Dendritic cell treated with granulocyte-macrophage colony-stimulating factor and Interleukin-4, amounts not matched to agents 40 ng/mL and 50 ng/mL, for 4 days (primary cell): ENCODE results near the gene PSMA6.

Source experiments
- H3K27ac Mint-ChIP-seq: one replicate; pipeline ENCODE4 v1.8.0; 2022; ENCODE audit warnings: mild to moderate bottlenecking, mixed read lengths
- H3K27me3 Mint-ChIP-seq: one replicate; pipeline ENCODE4 v1.8.0; 2022; ENCODE audit warnings: mild to moderate bottlenecking, mixed read lengths
- H3K36me3 Mint-ChIP-seq: one replicate; pipeline ENCODE4 v1.8.0; 2022; ENCODE audit warnings: low read depth, mixed read lengths
- H3K4me1 Mint-ChIP-seq: one replicate; pipeline ENCODE4 v1.8.0; 2022; ENCODE audit warnings: low read depth, mixed read lengths
- H3K4me3 Mint-ChIP-seq: one replicate; pipeline ENCODE4 v1.8.0; 2022; ENCODE audit warnings: mild to moderate bottlenecking, moderate library complexity, mixed read lengths
- H3K9me3 Mint-ChIP-seq: one replicate; pipeline ENCODE4 v1.8.0; 2022; ENCODE audit warnings: mixed read lengths
- intact Hi-C: fragments of 100-400 bp; cut with micrococcal nuclease; formaldehyde crosslinking; loops from one replicate; pipeline ENCODE4 v1.15.0; 2022

PSMA6 gene

DNA sequence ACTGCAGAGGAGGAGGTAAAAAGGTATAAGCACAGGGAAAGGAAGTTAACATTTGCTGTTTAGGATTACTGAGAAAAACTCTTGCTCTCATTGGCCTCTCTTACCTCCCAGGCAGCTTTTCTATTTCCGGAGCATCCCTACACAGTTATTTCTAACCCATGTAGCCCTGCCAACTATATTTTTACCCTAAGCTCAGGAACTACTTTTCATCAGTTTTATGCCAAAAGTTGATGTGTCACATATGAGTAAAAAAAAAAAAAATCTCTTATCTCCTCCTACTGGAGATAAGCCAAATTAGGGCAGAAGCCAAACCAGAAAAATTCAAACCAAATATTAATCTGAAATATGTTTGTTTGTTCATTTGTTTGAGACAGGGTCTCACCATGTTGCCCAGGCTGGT, 34.4 kb upstream of the PSMA6 start:
- no peak overlapping the region for H3K27ac Mint-ChIP-seq
- intact Hi-C loops = no loop called here
- no peaks in the 10 kb centered on the region for H3K27me3 Mint-ChIP-seq

DNA sequence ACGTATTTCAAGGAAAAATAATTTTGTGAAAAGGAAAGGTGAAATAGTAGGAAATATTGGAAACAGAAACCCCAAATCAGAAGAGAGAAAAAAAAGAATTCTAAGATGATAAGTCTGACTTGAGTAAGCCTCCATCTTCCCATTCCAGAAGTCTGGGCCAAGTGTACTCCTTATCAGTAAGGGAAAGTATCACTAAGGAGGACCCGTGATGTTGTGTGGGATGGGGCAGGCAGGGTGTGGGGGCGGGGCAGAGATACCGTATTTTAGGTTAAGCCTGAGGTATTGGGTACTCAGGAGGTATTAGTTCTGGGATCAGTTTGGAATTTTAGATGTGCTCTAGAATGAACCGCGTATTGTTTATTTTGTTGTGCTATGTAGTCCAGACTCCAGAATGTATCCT, 33.8 kb upstream of the PSMA6 start:
- H3K27ac Mint-ChIP-seq = peak overlapping the region; percentile 4
- H3K27me3 Mint-ChIP-seq = no peaks in the 10 kb centered on the region
- intact Hi-C loops = no loop called here
- peaks cover 9% of the 10 kb centered on the region for H3K9me3 Mint-ChIP-seq
- H3K4me1 Mint-ChIP-seq = peaks cover 29% of the 10 kb centered on the region
- H3K36me3 Mint-ChIP-seq = peaks cover 10% of the 10 kb centered on the region
- no peak overlapping the region for H3K4me3 Mint-ChIP-seq

More for the DNA sequence above, 34.4 kb upstream of the PSMA6 start:
- Mint-ChIP-seq H3K4me3 (no peak overlapping the region), H3K36me3 (peaks cover 15% of the 10 kb centered on the region), H3K9me3 (peaks cover 9% of the 10 kb centered on the region), H3K4me1 (peaks cover 35% of the 10 kb centered on the region)

DNA sequence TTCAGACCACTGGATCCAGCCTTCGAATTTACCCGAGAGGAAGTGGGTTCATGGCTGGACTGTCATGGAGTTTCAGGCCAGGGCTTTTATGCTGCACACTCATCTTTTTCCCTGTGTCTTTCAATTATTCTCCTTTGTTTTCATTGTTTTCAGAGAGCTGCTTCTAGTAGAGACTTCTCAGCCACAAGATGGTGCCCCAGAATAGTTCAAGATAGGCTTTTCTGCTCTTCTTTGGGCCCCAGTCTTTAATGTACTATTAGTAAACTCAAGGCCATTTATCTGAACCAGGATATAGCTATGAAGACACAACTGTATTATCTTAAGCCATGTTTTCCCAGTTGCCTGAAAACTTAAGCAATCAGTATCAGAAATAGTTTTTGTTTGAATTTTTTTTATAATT, 30.4 kb upstream of the PSMA6 start:
- H3K4me3 Mint-ChIP-seq = no peak overlapping the region
- H3K27me3 Mint-ChIP-seq = no peaks in the 10 kb centered on the region
- intact Hi-C loops = no loop called here
- H3K4me1 Mint-ChIP-seq = peaks cover 13% of the 10 kb centered on the region
- H3K36me3 Mint-ChIP-seq = peaks cover 15% of the 10 kb centered on the region
- peaks cover 9% of the 10 kb centered on the region for H3K9me3 Mint-ChIP-seq
- H3K27ac Mint-ChIP-seq = no peak overlapping the region

DNA sequence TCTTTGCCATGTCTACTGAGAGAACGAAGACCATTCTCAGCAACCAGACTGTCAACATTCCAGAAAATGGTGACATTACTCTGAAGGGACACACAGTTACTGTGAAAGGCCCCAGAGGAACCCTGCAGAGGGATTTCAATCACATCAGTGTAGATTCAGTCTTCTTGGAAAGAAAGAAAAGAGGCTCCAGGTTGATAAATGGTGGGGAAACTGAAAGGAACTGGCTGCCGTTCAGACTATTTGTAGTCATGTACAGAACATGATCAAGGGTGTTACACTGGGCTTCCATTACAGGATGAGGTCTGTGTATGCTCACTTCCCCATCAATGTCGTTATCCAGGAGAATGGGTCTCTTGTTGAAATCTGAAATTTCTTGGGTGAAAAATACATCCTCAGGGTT, 29.7 kb upstream of the PSMA6 start:
- H3K9me3 Mint-ChIP-seq = peaks cover 9% of the 10 kb centered on the region
- peaks cover 8% of the 10 kb centered on the region for H3K4me1 Mint-ChIP-seq
- no peak overlapping the region for H3K4me3 Mint-ChIP-seq
- H3K36me3 Mint-ChIP-seq = peaks cover 22% of the 10 kb centered on the region
- no peaks in the 10 kb centered on the region for H3K27me3 Mint-ChIP-seq
- intact Hi-C loops = no loop called here
- no peak overlapping the region for H3K27ac Mint-ChIP-seq

DNA sequence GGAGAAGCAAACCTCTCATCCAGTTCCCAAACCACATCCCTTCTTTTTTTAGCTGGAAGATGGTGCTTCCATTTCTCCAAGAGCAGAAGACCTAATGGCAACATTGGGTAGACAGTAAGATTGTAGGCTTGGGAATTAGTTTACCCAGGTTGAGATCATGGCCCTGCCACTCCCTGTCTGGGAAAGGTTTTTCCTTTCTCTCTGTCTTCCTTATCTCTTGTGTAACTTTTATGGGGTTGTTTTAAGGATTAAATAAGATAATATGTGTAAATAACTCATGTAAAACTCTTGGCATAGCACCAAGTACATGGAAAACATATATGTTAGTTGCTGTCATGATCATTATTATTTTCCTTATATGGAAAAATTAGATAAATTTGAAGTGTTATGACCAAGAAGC, 23.2 kb upstream of the PSMA6 start:
- Mint-ChIP-seq H3K4me1 (no peaks in the 10 kb centered on the region), H3K4me3 (no peak overlapping the region), H3K27me3 (no peaks in the 10 kb centered on the region), H3K27ac (no peak overlapping the region), H3K9me3 (no peaks in the 10 kb centered on the region), H3K36me3 (peaks cover 62% of the 10 kb centered on the region)
- intact Hi-C loops = loop anchor here (5.0 kb wide), 1 partner anchor 33 kb away; no protein-coding TSS in a partner anchor

DNA sequence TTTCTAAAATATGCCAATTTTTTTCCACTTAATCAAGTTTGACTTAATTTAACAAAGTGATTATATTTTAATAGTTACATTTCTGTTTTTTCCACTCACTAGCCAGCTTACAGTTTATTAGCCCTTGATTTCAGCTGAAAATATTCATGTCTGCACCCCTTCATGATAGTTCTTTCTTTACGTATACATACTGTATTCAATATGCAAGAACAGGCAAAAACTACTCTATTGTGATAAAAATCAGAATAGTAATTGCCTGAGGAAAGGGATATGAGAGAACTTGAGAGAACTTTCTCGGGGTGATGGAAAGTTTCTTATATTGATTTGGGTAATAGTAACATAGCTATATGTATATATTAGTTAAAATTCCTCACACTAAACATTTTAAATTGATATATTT, 17.4 kb upstream of the PSMA6 start:
- Mint-ChIP-seq H3K36me3 (peaks cover 67% of the 10 kb centered on the region), H3K27me3 (no peaks in the 10 kb centered on the region), H3K4me3 (no peak overlapping the region), H3K9me3 (no peaks in the 10 kb centered on the region), H3K4me1 (no peaks in the 10 kb centered on the region), H3K27ac (no peak overlapping the region)
- intact Hi-C loops = no loop called here

DNA sequence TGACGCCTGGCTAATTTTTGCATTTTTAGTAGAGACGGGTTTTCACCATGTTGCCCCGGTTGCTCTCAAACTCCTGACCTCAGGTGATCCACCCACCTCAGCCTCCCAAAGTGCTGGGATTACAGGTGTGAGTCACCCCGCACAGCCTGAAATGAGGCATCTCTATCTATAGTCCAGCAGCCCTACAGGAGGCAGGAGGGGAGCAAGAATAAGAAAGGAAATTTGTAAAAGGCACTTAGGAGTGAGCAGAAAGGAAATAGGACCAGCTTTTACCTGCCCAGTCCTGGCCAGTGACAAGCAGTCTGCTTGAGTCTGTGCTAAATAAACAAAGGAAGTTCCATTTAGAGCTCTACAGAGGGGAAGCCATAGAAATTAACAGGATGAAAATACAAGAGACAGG, 15.0 kb upstream of the PSMA6 start:
- Mint-ChIP-seq H3K36me3 (peaks cover 59% of the 10 kb centered on the region), H3K4me3 (no peak overlapping the region), H3K27me3 (no peaks in the 10 kb centered on the region), H3K27ac (no peak overlapping the region), H3K9me3 (no peaks in the 10 kb centered on the region), H3K4me1 (peaks cover 5% of the 10 kb centered on the region)
- intact Hi-C loops = no loop called here

DNA sequence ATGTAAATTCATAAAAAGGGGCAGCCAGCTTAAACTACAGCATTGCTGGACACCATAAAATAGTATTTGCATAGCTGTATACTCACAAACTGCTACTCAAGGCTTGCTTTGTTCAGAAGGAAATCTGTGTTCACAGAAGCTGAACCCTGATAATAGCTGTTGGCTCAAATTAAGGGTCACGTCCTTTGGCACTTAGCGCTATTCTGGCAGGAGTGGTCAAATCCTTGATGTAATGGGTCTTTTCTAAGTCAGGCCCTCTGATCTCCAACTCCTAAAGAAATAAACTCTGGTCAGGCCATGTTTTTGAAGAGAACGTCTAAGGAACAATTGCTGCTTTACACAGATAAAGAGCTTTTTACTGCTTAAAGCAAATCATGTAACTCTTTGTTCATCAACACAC, 12.8 kb upstream of the PSMA6 start:
- Mint-ChIP-seq H3K36me3 (peaks cover 44% of the 10 kb centered on the region), H3K4me3 (no peak overlapping the region)
- intact Hi-C loops = no loop called here

DNA sequence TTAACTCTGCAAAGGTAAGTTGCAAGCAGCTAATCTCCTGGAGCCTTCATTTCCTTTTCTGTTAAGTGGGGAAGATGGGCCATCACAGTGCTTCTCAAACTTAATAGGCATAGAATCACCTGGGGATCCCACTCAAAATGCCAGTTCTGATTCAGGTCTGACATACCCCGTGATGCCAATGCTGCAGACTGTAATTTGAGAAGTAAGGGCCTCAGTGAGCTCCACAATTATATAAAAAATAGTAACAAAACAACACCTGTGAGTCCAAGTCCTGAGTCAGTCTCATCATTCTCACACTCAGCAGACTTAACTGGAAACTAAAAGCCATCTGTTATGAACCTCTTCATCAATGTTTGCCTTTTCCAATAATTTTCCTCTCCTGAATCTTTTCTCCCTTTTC, 10.8 kb upstream of the PSMA6 start:
- Mint-ChIP-seq H3K36me3 (peaks cover 29% of the 10 kb centered on the region), H3K9me3 (no peaks in the 10 kb centered on the region), H3K27me3 (no peaks in the 10 kb centered on the region), H3K4me1 (peaks cover 33% of the 10 kb centered on the region), H3K4me3 (no peak overlapping the region), H3K27ac (no peak overlapping the region)
- intact Hi-C loops = no loop called here

More for the DNA sequence above, 12.8 kb upstream of the PSMA6 start:
- Mint-ChIP-seq H3K9me3 (no peaks in the 10 kb centered on the region), H3K27me3 (no peaks in the 10 kb centered on the region), H3K27ac (no peak overlapping the region), H3K4me1 (peaks cover 14% of the 10 kb centered on the region)

DNA sequence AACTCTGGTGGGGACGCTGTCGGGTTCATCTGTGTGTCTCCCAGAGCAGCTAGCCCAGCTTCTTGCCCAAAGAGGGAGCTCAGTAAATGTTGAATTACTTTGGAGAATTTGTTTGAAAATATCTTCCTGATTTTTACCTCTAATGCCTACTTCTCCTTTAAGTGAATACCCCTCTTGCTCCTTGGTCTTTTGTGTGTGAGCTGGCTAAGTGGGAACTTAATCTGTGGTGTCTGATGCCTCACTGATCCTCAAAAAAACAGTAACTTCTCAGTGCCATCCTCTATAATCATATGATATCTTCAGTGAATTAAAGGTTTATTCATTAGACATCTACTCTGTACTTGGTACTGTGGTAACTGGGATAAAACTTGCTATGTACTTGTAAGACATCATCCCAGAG, 7.7 kb upstream of the PSMA6 start:
- no peak overlapping the region for H3K4me3 Mint-ChIP-seq

DNA sequence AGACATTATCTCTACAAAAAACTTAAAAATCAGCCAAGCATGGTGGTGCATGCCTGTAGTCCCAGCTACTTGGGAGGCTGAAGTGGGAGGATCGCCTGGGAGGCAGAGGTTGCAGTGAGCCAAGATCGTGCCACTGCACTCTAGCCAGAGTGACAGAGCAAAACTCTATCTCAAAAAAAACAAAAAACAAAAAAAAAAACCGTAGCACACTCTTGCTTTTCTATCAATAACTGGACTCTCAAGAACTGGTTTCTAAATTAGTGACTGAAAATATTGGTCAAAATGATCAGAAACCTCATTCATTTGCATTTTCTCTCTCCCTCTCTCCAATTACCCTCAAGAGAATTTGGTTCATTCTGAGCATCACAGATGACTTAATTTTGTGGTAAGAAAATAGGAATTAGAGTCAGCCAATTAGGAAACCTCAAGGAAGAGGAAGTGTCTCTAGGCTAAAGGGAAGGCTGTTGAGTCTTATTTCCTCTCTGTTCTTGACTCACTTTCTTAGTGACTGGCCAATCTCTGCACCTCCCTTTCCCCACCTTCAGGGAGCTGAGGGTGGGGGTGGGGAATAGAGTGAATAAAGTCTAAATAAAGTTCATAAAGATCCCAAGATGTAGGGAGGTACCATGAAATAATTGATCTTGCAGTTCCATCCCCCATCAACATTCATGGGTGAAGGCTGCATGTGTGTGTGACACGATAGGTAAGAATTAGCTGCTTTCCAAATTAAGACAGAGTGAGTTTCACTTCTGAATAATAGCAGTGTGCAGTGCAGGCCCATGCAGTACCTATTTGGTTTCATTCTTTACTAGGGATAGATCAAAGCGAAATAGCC, 6.8 kb upstream of the PSMA6 start:
- H3K27me3 Mint-ChIP-seq = no peaks in the 10 kb centered on the region
- H3K27ac Mint-ChIP-seq = peak overlapping the region; percentile 78
- H3K4me3 Mint-ChIP-seq = peak overlapping the region; percentile 30
- H3K4me1 Mint-ChIP-seq = peaks cover 55% of the 10 kb centered on the region
- intact Hi-C loops = loop anchor here (5.0 kb wide), 2 partner anchors 33 to 413 kb away; no protein-coding TSS in a partner anchor
- H3K9me3 Mint-ChIP-seq = no peaks in the 10 kb centered on the region
- H3K36me3 Mint-ChIP-seq = peaks cover 9% of the 10 kb centered on the region

More for the DNA sequence above, 7.7 kb upstream of the PSMA6 start:
- H3K27me3 Mint-ChIP-seq = no peaks in the 10 kb centered on the region
- H3K9me3 Mint-ChIP-seq = no peaks in the 10 kb centered on the region
- peaks cover 17% of the 10 kb centered on the region for H3K36me3 Mint-ChIP-seq
- intact Hi-C loops = no loop called here
- H3K27ac Mint-ChIP-seq = peak overlapping the region; percentile 78
- H3K4me1 Mint-ChIP-seq = peaks cover 49% of the 10 kb centered on the region

DNA sequence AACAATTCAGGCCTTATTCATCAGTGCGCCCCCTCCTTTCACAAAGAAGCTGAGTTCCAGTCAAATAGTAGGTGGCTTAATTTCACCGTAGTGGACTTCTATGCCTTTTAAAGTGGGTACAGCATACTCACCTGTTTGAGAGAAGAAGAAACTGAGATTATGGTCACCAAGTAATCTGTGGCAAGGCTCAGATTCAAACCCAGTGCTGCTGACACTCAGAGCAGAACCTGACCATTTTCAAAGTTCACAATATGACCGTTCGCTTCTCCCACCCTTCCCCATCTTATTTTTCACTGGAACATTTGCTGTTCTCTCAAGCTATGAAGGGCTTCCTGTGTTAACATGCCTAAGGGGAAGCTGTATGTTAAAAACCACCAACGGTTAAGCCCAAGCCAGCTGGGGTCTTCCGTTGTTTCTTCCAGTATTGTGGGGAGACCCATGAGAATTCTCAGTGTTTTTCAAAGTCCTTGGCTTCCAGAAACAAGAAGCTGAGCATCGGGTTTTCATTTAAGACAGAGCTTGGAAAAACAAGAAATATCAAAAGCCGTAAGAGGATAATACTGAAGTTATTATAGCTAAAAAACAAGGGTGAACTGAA, 6.1 kb upstream of the PSMA6 start:
- peak overlapping the region; percentile 2 for H3K4me3 Mint-ChIP-seq
- intact Hi-C loops = loop anchor here (5.0 kb wide), 2 partner anchors 34 to 414 kb away; no protein-coding TSS in a partner anchor
- H3K27ac Mint-ChIP-seq = peak overlapping the region; percentile 78
- no peaks in the 10 kb centered on the region for H3K9me3 Mint-ChIP-seq
- peaks cover 1% of the 10 kb centered on the region for H3K36me3 Mint-ChIP-seq
- H3K27me3 Mint-ChIP-seq = no peaks in the 10 kb centered on the region
- peaks cover 57% of the 10 kb centered on the region for H3K4me1 Mint-ChIP-seq

DNA sequence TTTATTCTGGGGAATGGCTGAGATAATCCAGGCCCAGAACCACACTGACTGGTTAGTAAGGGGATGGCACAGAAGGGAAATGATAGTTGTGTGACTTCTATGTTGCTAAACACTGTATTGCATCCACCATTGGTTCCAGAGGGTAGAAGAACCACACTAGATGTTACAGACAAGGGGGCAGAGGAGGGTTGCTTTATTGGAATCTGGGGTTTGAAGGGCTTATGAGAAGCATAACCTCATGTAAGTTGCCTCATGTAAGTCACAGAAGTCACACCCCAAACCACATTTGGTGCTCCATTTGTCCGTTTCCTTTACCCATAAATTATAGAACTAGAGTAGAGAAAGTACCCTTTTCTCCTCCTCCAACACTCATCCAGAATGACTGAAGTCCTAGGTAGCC, 5.5 kb upstream of the PSMA6 start:
- peaks cover 61% of the 10 kb centered on the region for H3K4me1 Mint-ChIP-seq
- H3K27me3 Mint-ChIP-seq = no peaks in the 10 kb centered on the region
- H3K27ac Mint-ChIP-seq = peak overlapping the region; percentile 78
- no peaks in the 10 kb centered on the region for H3K36me3 Mint-ChIP-seq
- H3K4me3 Mint-ChIP-seq = no peak overlapping the region
- intact Hi-C loops = loop anchor here (5.0 kb wide), 2 partner anchors 34 to 414 kb away; no protein-coding TSS in a partner anchor
- H3K9me3 Mint-ChIP-seq = no peaks in the 10 kb centered on the region

DNA sequence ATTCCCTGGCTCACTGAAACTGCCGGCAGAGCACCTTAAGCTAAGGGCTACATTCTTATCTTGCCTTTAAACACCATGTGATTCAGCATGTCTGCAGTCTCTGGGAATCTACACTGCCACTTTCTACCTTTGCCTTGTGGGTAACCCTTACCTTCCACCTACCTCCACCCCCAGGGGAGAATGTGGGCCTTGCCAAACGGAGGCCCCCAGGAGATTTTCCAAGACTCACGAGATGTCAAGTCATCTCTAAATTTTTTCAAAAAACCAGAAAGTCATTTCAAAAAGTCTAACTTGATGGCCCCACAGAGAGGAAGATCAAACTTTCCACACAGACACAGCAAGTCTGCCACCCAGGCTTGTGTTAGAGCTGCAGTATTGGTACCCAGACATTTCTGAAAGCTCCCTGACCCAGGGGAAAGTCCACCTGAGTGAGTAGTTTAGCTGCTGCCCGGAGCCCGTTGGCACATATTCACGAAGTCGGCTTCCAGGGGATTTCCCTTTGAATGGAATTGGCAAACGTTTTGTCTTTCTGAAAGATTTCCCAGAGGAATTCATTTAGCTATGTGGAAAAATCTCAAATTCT, 4.7 kb upstream of the PSMA6 start:
- Mint-ChIP-seq H3K27ac (peak overlapping the region; percentile 78), H3K27me3 (no peaks in the 10 kb centered on the region), H3K4me1 (peaks cover 61% of the 10 kb centered on the region), H3K9me3 (no peaks in the 10 kb centered on the region), H3K36me3 (peaks cover 4% of the 10 kb centered on the region), H3K4me3 (no peak overlapping the region)
- intact Hi-C loops = loop anchor here (5.0 kb wide), 2 partner anchors 35 to 415 kb away; no protein-coding TSS in a partner anchor
